Stimulated activated CD8-positive, alpha-beta memory T cell treated with anti-CD3 and anti-CD28 coated beads, Interleukin-12 subunit alpha, Interleukin-12 subunit beta, amount 100 ng/mL, for 24 hours (primary cell): ENCODE data around the gene ZFYVE9.

Source experiments
- DNase-seq: peaks from one replicate; pipeline ENCODE4 v3.0.0-alpha.2; 2020; ENCODE audit errors: extremely low read depth

ZFYVE9 gene

DNA sequence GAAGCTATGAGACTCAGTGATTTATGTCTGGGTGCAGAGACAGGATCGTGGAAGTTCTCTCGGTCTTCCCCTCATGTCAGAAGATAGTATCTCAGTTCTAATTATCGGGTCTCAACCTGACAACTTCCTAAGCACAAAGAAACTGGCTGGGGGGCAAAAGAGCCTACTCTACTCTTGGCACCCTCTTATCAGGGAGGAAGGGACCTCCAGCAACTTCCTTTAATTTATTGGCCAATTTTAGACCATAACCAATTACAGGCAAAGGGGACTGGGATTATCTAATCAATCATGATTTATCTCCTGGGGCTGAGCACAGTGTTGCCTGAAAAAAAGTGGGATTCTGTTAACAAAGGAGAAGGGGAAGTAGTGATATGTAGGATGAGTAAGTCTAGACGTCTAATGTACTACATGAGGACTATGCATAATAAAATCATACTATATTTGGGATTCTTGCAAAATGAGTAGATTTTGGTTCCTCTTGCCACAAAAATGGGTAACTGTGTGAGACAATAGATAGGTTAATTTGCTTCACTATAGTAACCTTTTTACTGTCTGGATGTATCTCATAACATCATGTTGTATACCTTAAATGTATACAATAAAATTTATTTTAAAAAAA, 98.8 kb downstream of the ZFYVE9 start:
- no peak for DNase-seq

DNA sequence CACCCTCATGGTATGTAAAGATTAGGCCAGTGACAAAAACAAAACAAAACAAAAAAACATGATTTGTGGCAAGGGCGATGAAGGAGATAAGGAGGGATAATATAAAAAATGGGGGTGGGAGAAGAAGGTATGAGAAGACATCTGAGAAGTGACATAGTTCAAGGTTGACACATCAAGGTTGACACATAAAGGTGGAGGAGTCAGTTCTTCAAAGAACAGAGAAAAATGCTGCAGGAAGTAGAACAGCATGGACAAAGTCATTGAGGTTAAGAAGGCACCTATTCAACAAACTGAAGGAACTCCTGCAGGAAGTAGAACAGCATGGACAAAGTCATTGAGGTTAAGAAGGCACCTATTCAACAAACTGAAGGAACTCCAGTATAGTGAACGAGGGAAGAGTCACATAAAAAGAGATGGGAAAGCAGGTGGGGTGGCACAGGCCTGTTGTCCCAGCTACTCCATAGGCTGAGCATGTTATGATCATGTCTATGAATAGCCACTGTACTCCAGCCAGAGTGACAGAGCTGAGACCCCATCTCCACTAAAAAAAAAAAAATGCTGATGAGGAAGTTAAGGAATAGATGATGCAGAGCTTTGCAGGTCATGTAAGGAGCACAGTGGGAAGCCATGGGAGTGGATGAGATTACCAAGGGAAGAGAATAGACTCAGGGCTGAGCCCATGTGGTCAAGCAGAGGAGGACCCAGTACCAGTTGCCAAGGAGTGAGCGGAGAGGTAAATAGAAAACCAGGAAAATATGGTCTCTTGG, 101.5 kb downstream of the ZFYVE9 start:
- DNase-seq, result no peak

DNA sequence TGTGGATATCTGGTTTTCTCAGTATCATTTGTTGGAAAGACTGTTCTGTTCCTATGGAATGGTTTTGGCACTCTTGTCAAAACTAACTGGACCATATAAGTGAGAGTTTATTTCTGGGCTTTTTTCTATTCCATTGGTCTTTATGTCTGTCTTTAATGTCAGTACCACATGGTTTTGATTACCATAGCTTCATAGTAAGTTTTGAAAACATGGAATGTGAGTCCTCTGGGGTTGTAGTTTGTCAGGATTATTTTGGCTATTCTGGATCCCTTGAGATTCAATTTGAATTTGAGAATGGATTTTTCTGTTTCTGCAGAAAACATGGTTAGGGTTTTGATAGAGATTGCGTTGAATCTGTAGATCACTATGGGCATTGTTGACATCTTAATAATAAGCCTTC, 107.9 kb downstream of the ZFYVE9 start:
- DNase-seq, result no peak

DNA sequence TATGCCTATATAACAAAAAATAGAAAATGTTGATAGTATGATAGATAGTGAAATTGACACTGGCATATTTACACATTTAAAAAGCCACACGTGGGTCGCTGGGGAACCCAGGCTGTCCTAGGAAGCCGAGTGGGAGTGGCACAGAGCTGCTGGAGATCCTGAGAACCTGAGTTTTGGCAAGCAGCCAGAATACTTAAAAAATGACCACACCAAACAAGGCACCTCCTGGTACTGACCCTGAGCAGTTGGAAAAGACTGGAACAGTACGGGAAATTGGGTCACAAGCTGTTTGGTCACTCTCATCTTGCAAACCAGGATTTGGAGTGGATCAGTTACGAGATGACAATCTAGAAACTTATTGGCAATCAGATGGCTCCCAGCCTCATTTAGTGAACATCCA, 111.5 kb downstream of the ZFYVE9 start:
- DNase-seq, result no peak

DNA sequence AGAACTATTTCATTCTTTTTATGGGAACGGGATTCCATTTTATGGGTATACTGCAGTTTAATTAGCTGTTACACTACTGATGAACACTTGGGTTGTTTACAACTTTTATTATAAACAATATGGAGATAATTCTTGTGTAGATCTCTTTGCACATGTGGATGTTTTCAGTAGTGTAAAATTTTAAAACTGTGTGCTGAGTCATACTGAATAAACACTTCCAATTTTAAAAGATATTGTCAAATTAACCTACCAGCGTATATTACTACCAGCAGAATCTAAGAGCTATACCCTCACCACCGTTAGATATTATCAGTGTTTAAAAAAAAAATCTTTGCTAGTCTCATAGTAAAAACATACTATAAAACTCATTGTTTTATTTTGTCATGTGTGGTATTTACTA, 118.0 kb downstream of the ZFYVE9 start:
- DNase-seq, result no peak

DNA sequence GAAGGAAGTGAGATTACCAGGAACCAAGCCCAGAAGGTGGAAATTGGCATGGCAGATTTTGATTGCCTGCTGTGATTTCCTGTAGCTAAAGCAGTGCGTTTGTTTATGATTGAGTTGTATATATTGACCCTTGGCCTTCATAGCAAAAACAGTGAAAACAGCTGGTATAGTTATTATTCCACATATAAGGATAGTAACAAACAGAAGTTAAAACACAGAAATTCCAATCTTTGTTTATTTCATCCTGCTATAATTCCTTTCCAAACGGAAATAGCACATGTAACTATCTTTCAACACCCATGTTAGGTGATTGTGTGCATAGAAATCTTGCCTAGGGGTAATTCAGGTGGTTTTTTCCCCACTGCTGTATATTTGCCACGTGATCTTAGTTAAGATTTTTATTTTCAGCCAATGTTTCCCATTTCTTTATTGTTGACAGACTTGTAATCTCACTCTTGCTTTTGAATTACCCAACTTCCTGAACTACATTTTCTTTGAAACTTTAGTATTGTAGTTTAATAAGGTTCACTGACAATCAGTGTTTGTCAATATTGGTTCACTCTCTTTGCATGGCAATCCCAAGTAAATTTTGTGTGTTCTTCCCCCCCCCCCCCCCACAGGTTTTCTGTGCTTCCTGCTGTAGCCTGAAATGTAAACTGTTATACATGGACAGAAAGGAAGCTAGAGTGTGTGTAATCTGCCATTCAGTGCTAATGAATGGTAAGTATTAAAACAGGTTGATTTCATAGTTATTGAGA, 121.4 kb downstream of the ZFYVE9 start:
- DNase-seq, result no peak

DNA sequence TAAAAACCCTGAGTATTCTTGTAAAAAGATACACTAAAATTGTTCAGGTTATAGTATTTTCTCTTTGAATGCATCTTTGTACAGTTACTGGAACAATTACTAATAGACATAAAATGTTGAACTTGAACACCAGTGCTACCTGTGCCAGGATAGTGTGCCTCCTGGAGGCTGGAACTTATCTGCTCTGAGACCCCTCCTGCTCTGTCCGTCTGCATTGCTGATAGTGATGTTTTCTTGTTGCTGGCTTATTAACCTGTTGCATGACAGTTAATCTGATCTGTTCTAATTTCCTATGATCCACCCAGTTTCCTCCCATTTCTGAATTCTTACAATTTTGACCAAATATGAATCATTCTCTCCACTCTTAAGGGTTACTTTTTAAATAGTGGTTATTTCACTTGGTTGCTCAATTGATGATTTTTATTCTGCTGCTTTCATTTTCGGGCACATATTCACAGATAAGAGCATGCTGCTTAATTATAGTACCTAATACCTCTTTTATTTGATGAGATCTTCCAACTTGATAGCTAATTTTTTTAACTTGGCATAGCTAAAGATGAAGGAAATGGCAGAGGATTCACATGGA, 122.7 kb downstream of the ZFYVE9 start:
- DNase-seq, result no peak

DNA sequence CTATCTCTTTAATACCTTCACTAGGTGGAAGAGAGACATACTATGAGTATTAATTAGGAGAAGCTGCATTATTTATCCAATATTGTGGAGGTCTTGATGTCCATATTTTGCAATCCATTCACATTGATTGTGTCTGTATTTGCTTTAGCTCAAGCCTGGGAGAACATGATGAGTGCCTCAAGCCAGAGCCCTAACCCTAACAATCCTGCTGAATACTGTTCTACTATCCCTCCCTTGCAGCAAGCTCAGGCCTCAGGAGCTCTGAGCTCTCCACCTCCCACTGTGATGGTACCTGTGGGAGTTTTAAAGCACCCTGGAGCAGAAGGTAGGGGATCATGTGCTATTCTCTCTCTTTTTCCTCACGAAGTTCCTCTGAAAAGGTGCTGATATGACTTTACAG, 124.6 kb downstream of the ZFYVE9 start:
- no peak for DNase-seq

DNA sequence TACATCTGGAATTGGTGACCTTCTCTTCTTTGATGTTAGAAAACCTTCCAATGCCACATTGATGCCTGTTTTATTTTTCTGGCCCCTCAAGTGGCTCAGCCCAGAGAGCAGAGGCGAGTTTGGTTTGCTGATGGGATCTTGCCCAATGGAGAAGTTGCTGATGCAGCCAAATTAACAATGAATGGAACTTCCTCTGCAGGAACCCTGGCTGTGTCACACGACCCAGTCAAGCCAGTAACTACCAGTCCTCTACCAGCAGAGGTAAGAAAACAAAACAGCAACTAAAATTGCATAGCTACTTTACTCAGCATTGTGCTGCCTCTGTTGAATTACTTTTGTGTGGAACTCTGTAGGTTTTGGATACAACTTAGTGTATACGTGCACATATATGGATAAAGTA, 126.5 kb downstream of the ZFYVE9 start:
- DNase-seq, result no peak

DNA sequence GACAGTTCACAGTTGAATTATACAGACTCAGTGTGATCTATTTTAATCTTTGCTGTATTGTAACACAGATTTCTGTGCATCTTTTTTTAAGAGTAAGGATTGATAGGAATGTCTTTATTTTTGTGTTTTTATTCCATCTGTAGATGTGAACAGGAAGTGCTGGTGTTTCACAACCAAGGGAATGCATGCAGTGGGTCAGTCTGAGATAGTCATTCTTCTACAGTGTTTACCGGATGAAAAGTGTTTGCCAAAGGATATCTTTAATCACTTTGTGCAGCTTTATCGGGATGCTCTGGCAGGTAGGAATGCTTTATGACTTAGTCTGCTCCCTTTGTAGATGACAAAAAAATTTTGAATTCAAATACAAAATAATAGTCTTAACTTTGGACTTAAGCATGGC, 139.6 kb downstream of the ZFYVE9 start:
- no peak for DNase-seq

DNA sequence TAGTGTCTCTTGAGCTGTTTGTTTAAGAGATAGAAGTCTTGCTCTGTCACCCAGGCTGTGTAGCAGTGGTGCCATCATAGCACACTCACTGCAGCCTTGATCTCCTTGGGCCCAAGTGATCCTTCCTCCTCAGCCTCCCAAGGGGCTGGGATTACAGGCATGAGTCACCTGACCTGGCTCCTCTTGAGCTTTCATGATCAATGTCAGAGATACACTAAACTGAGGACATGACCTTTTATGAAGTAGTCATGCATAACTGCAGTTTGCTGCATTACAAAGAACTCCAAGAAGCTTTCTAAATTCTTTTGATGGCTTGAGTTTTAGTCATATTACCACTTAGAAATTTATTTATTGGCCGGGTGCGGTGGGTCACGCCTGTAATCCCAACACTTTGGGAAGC, 146.4 kb downstream of the ZFYVE9 start:
- no peak for DNase-seq

DNA sequence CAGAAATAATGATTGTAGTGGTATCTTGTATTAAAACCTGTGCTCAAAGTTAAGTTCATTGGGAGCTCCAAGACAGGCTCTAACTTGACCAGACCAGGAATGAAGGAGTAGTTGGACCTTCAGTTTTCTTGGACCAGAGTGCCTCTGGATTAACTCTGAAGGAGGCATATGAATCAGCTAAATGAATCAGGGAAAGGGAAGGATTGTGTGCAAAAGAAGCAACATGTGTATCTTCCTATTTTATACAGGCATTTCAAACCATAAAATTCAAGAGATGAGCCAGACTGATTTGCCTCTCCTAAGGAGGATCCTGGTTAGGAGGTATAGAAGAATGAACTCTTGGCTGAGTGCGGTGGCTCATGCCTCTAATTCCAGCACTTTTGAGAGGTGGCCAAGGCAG, 152.7 kb downstream of the ZFYVE9 start:
- no peak for DNase-seq

DNA sequence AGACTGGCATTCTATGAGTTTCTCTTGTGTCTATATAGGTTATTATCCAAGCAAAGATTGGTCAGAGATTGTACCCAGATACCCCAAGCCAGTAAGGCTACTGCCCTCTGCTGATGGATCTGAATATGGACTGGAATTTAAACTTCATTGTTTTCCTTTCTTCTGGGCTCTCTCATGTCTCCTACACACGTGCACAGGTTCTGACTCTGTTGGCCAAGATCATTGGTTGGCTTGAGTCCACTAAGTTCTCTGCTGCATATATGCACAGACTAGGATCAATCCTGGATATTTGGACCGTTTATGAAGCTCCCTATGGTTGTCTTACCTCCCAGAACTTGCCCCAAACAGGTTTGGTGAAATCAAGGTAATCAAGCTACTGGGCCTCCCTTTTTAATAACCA, 154.5 kb downstream of the ZFYVE9 start:
- DNase-seq, result no peak

DNA sequence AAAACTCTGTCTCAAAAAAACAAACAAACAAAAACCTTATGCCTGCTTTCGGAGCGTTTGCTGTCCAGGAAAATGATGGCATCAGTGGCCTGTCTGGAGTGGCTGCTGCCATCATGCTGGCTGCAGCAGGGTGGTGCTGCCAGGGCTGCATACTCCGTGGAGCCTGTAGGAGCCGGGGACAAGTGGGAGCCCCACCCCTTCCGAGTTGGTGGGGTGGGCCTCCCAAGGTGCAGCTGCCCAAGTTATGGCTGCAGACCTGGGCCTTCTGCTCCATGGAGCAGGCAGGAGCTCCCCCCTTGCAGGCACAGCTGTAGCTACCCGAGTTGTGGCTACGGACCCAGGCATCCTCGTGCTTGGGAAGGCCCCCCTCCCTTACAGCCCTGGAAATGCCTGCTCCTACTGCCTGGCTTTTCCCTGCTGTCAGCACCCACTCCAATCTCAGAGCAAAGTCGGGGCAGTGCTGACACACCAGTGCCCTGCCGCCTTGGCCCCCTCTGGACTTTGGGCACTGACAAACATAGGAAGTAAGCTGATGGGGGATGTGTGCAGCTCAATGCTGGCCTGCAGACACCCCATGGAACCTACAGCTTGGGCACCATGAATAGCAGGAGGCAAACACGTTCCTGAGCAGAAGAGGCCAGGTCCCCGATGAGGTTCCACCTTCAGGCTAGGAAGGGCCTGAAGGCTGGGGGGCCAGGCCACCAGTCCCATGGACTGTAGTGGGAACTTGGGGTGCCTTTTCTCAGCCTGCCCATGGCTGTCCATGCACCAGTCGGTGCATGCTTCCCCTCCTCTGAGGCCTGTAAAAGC, 163.7 kb downstream of the ZFYVE9 start:
- no peak for DNase-seq

DNA sequence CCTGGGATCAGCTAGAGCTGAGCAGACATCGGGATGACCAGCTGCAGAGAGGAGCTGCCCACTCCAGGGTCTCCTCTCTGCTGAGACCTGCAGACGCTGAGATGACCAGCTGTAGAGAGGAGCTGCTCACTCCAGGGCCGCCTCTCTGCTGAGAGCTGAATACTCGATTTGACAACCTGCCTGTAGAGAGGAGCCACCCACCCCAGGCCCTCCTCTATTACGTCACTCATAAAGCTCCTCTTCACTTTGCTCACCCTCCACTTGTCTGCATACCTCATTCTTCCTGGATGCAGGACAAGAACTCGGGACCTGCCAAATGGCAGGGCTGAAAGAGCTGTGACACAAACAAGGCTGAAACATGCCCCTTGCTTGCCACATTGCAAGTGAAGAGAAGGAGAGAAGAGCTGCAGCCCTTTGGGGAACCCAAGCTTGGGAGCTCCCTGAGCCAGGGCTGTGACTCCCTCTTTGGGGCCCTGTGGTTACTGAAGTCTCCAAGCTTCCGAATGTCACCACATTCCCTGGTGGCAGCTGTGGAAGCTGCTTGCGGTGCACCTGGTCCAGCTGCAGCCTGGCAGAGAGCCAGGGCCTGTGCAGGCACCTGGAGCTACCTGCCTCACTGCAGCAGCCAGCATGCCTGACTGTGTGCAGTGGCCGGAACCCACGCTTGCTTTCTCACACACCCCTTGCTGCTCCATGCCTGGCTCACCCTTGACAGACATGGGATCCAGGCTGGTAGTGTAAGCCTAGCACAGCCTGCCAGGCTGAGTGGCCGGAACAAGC, 164.5 kb downstream of the ZFYVE9 start:
- DNase-seq, result no peak

DNA sequence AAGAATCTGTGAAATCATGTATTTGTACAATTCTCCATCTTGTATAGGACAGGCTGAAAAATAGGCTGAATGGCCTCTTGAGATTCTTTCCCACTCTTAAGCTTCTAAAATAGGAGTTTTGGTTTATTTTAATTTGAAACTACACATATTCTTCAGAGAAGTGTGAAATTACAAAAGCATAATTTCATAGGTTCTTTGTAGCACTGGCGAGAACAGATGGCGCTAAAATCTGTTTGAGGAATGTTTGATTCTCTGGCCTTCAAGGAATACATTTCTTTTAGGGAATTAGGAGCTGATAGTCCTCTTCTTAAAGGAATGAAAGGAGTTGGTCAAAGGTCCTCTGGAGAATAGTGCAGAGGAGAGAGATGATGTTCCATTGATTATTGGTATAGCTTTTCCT, 179.2 kb downstream of the ZFYVE9 start:
- DNase-seq, result no peak

DNA sequence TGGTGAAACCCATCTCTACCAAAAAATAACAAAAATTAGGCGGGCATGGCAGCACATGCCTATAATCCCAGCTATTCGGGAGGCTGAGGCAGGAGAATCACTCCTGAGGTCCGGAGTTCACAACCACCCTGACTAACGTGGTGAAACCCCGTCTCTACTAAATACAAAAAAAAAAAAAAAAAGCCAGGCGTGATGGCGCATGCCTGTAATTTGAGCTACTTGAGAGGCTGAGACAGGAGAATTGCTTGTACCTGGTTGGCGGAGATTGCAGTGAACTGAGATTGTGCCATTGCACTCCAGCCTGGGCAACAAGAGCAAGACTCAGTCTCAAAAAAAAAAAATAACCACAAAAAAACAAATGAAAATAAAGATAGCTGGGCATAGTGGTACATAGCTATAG, 181.8 kb downstream of the ZFYVE9 start:
- no peak for DNase-seq

DNA sequence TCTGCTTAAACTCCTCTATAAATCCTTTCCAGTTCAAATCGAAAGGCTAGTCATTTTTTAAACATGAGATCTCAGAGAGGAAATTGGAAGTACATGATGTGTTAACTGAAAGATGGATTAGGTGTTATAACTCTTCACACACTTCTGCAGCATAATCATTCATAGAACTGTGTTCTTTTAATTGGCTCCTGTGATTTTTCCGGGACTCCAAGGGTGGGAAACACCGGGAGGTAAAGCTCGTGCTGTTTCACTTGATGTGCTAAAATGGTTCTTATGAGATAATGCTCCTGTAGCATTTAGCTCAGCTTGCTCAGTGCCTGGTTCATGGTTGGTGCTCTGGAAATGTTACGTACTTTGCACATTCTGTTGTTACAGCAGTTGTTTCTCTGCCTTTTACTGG, 183.9 kb downstream of the ZFYVE9 start:
- no peak for DNase-seq

DNA sequence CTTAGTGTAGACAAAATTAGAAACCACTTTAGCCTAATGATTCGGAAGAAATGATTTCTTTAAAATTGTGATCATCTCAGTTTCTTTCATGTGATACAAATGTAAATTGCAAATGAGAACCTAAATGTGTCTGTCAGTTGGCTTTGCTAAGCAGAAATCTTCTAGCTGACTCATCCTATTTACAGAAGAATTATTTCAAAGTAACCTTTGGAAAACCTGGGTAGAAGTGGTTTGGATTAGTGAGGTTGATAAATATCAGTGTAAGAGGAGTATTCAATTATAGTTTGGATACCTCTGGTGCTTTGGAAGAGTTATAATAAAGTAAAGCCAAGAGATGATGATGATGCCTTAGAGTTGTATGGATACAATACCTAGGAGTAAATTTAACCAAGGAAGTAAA, 186.7 kb downstream of the ZFYVE9 start:
- DNase-seq, result no peak

DNA sequence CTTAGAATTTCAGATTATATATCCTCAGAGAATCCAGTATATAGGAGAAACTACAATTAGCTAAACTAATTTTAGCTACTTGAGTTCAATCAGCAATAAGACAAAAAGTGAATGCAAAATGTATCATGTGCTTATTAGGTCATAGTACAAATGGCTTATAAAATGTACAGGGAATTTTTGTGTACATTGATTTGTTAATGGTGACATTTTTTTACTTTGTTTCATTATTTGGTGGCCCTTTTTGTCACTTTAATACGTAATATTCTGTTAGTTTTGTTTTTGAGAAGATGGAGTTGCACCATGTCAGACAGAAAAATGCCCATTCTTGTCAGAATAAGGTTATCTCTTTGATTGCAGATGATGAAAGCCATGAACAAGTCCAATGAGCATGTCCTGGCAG, 190.5 kb downstream of the ZFYVE9 start:
- no peak for DNase-seq

DNA sequence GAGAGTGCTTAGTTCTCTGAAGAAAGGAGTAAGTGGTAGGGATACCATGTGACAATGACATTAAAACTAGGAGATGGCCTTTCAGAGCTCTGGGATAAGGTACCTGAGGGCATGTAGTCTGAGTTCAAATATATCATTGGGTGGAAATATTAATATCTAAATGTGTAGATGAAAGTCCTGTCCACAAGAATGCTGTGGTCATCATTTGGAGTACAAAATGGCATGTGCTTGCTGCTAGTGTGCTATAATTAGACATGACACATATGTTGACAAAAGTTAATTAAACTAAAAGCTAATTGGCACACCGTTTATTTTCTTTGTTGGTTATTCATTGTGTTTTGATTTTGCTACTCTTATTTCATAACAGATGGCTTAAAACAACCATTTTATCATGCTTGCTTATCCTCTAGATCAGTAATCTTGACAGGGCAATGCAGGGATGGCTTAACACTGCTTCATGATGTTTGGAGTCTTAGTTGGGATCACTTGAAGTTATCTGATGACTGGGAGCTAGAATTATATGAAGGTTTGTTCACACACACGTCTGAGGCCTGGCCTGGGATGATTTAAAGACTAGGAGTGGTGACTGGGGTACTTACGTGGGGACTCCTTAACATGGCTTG, 193.1 kb downstream of the ZFYVE9 start:
- DNase-seq, result no peak
